HUDEP-2 (cell line): ENCODE data around the gene OR4B1.
"Not testable (repeated sequence)": the region's sequence is repeated elsewhere in the genome, so short reads cannot be mapped to it uniquely, and the experiment has no call there.

ENCODE experiments used
- DNase-seq, 76 experiments: peaks; one replicate each; lab custom pipeline; 2025; ENCODE audit not compliant: unreplicated experiment in 76 of 76; lab: John Stamatoyannopoulos, UW

Gene OR4B1, protein sequence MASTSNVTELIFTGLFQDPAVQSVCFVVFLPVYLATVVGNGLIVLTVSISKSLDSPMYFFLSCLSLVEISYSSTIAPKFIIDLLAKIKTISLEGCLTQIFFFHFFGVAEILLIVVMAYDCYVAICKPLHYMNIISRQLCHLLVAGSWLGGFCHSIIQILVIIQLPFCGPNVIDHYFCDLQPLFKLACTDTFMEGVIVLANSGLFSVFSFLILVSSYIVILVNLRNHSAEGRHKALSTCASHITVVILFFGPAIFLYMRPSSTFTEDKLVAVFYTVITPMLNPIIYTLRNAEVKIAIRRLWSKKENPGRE

DNA sequence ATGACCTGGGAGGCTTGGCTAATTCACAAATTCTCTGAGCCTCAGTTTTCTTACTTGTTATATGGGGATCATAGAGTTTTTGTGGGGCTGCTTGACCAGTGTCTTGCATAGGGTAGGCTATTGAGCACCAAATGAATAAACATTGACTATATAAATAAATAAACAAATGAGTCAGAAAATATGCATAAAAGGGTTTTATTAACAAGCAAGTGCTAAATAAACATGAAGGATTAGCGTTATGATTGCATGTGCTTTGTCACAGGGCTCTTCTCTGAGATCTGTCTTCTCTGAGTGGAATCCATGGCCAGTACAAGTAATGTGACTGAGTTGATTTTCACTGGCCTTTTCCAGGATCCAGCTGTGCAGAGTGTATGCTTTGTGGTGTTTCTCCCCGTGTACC, at the start of gene OR4B1:
Gene OR4B1, plus strand, starts transcription at position 301 of the 400 bp plus-strand sequence. Its CDS starts 0 bp downstream, at position 301.
- DNase-seq, result no peak

GRCh38 chr11:48167380-48167779, 49.2 kb upstream of the OR4B1 start:
- no peak for DNase-seq

DNA sequence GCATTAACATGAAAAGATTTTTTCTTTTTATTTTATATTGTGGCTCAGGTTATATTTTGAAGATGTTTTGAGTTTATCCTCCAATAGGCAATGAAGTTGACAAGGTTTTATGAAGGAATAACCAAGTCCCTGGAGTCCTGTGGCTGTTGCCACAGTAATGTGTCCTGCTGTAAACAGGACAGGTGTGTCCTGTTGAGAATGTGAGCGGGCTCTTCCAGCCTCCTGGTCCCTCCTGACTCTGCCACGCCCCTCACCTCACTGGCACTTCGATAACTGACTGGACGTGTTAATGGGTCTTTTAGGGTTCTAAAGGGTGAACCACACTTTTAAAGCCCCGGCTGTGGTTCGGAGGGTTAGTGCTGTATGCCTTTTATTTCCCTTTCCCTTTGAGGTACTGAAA, 47.8 kb upstream of the OR4B1 start:
- DNase-seq, result no peak

DNA sequence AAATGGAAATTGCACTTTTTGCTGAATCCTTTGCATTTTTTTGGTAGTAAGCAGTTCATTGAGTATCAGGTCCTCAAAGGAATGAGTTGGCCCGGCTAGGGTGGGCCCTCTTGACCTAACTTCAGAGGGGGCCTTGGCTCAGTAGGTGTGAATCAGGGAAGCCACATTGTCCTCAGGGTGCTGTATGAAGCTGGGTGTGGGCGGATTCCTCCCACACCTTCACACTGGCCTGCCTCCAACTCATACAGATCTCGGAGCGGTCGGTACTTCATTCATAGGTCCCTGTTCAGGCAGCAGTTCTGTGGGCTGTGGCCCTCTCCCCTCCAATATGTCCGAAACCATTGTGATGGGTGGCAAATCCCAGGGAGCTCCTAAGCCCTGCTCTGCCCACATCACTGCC, 47.4 kb upstream of the OR4B1 start:
- no peak for DNase-seq

- no peak for DNase-seq
These were observed 46.9 kb upstream of the OR4B1 start for GRCh38 chr11:48169717-48170116.

GRCh38 chr11:48170241-48171233, 46.1 kb upstream of the OR4B1 start:
- no peak for DNase-seq

- DNase-seq, result peak in 37 of 76 experiments; percentile 1 to 56 (median 18)
These were observed 43.6 kb upstream of the OR4B1 start for GRCh38 chr11:48172818-48173609.

DNA sequence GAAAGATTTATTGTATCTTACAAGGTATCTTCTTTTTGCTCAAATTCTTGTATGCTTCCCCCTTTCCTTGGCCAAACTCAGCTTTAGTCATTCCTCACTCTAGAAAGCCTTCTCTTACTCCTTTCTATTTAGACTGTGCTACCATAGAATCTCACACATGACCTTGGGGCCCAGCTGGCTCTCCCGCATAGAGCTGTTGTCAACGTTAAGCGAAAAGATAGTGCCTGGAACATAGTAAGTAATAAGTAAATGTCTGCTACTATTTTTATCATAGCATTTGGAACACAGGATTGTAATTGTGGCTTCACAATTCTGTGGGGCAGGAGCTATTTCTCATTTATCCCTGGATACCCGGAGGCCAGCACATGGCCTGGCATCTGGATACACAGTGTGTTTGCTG, 38.9 kb upstream of the OR4B1 start:
- no peak for DNase-seq

GRCh38 chr11:48180627-48181026, 36.0 kb upstream of the OR4B1 start:
- DNase-seq, result no peak

- no peak for DNase-seq
These were observed 33.6 kb upstream of the OR4B1 start for GRCh38 chr11:48182860-48183526.

- DNase-seq, result no peak
These were observed 32.2 kb upstream of the OR4B1 start for GRCh38 chr11:48184452-48184851.

- DNase-seq, result not testable (repeated sequence)
These were observed 25.5 kb upstream of the OR4B1 start for GRCh38 chr11:48190906-48191654.

DNA sequence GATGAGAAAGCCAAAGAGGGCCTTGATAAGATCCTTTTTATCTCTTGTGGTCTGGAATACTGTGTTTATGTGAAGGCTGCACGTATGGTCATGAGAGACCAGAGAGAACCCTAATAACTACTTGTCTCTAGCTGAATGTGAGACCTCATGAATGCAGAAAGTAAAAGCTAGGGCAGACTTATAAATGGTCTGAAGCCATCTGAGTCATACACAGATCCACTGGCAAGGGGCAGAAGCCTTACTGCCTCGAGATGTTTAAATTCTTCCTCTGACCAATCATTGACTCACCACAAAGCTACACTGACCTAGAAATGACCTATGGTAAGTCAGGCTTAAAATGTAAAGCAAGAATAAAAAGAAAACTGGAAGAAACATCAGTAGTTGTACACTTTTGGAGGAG, 22.7 kb upstream of the OR4B1 start:
- no peak for DNase-seq

DNA sequence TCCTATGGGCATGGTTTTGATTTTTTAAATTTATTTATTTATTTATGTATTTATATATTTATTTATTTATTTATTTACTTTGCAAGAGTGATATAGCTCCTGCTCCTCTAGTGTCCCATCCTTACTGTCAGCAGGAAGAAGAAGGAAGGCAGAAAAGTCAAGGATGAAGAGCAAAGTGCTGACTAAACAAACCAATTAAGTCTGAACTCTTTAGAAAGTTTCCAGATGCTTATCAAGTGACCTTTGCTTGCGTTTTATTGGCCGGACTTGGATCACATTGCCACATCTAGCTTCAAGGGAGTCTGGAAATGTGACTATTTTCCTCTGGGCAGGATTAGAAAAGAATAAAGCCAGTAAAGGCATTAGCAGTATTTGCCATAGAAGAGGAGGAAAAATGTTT, 8.7 kb upstream of the OR4B1 start:
- DNase-seq, result no peak

GRCh38 chr11:48210052-48210451, 6.6 kb upstream of the OR4B1 start:
- DNase-seq, result no peak

DNA sequence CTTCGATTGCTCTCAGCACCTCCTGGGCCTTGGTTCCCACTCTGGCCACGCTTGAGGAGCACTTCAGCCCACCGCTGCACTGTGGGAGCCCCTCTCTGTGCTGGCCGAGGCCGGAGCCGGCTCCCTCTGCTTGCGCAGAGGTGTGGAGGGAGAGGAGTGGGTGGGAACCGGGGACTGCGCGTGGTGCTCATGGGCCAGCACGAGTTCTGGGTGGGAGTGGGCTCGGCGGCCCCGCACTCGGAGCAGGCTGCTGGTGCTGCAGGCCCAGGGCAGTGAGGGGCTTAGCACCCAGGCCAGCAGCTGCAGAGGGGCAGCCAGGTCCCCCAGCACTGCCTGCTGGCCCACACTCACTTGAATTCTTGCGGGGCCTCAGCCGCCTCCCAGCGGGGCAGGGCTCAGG, 12.2 kb downstream of the OR4B1 start:
- no peak for DNase-seq

- DNase-seq, result not testable (repeated sequence)
These were observed 13.4 kb downstream of the OR4B1 start for GRCh38 chr11:48230057-48230456.

- no peak for DNase-seq
These were observed 21.1 kb downstream of the OR4B1 start for GRCh38 chr11:48237727-48238126.

DNA sequence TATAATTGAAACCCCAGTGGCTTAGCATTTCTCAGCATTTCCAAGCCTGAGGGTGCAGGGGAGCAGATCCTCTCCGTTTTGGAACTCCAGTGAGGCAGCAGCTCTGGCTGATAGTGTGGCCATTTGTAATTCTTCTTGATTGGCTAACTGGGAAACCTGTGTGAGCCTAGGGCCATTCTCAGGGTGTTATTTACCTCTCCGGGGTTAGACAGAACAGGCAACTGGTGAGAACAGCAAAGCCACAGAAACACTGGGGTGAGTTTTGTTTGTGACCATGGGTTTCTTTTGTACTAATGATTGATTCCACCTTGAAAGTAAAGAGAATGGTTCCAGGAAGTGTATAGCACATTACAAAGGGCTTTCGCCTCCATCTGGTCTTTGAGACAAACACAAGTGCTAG, 25.9 kb downstream of the OR4B1 start:
- DNase-seq, result no peak

GRCh38 chr11:48244804-48245203, 28.2 kb downstream of the OR4B1 start, which contains the start of gene OR4X2:
OR4X2 (plus strand) TSS chr11:48245104; CDS start chr11:48245104, 0 bp downstream.
- DNase-seq, result no peak
